Jurkat, Clone E6-1 (cell line): ENCODE data around the gene NEK2.
"Not testable (repeated sequence)": the region's sequence is repeated elsewhere in the genome, so short reads cannot be mapped to it uniquely, and the experiment has no call there.

Experiments used
- DNase-seq: peaks from one replicate; pipeline ENCODE4 v3.0.0-alpha.2; 2011; ENCODE audit warnings: low read depth, low spot score
- H3K4me3 ChIP-seq: 2 replicates; pipeline ENCODE4 v1.5.1; 2011; ENCODE audit warnings: mild to moderate bottlenecking, low read length, control low read depth, moderate library complexity

The NEK2 gene

DNA sequence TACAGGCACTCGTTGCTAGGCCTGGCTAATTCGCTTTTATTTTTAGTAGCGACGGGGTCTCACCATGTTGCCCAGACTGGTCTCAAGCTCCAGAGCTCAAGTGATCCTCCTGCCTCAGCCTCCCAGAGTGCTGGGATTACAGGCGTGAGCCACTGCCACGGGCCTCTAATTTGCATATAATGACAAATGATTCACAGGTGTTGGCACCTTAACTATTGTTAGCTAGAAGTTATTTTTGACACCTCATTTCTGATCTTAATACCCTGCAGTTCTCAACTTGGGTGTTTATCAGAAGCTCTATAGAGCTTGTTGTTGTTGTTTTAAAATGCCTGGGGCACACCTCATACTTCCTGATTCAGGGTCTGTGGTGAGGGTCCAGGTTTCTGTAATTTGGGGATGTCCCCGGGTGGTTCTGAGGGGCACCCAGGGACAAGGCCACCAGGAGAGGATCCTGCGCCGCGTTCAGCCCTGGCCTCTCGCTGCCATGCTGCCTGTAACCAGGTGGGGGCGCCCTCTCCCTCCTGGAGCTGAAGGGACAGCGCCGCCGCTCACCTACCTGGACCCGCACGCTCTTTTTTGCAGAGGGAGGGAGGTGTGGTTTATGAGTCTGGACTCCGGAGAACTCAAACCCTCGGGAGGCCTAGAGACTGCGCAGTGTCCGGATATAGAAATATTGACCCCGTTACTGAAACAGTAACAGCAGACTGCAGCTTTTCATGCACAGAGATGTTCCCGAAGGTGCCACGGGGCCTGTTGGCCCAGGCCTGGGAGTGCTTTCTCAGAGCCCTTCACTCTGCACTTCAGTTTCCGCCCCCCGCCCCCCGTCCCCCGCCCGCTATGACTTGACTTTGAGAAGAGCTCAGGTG lies 23.0 kb upstream of the NEK2 start:
- peak; percentile 31 for DNase-seq

DNA sequence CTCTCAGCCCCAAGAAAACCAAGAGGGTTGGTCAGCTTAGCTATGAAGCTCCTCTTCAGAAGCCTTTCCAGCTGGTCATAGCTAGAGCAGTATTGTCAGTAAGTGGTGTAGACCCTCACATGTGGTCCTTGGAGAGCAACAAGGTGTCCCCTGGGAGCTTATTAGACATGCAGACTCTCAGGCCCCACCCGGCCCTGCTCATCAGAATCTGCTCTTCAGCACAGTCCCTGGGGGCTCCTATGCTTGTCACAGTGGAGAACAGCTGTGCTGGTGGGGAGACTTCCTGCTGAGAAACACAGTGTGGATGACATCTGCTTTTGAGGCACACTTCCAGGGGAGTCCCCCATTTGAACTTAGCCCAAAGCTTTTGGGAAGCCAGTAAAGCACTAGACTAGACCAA lies 21.9 kb upstream of the NEK2 start:
- no peak for DNase-seq
- H3K4me3 ChIP-seq = no peak overlapping the region

More for the DNA sequence above, 23.0 kb upstream of the NEK2 start:
- 0 out of 2 replicates have a peak overlapping the region, but pooled peaks have one; percentile 21 for H3K4me3 ChIP-seq

DNA sequence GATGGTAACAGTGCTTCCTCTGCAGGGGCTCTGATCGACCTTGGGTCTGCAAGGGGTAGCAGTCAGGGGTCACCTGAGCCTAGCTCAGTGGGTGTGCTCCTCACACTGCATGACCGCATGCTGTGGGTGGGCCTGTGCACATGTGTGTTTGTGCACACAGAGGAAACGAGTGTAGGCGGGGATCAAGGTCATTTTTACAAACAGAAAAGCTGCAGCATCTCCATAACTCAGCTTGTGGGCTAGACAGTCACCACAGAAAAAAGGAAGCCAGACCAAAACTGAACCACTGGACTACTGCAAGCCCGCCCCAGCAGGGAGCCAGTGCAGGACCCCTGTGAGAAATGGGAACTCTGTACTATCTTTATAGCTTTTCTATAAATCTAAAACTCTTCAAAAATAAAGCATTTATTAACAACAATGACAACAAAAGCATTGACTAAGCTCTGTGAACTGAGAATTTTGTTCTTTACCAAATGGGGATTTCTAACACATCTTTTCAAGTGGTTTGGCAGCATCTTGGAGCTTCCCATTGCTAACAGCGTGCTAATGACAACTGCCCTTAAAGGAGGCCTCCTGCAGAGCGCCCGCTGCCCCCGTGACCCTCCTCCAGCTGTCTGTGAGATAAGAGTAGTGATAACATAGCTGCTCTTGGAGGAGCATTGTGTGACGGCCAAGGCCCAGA lies 19.9 kb upstream of the NEK2 start:
- H3K4me3 ChIP-seq = no peak overlapping the region
- no peak for DNase-seq

DNA sequence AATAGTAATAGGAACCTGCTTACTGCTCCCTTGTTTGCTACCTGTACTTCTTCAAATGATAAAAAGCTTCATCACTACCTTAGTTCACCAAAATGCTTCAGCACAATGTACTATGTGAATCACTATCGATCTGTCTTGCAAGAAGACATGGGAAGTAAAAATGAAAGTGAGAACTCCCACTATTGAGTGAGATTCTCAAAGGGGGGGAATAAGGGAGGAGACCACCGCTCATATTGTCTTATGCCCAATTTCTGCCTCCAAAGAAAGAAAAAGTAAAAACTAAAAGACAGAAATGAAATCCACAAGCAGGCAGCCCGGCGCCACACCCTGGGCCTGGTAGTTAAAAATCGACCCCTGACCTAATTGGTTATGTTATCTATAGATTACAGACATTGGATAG lies 18.5 kb upstream of the NEK2 start:
- H3K4me3 ChIP-seq, DNase-seq: not testable (repeated sequence)

DNA sequence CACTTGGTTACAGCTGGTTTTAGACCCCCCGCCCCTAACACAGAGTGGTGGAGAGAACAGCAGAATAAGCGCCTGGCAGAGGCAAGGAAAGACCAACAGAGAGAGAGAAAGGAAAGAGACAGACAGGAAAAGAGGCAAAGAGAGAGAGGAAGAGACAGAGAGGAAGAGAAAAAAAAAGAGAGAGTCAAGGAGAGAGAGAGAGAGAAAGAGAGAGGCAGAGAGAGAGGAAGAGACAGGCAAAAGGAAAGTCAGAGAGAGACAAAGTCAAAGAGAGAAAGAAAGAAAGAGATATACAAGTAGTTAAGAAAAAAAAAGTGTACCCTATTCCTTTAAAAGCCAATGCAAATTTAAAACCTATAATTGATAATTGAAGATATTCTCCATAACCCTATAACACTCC lies 13.0 kb upstream of the NEK2 start:
- no peak for DNase-seq
- no peak overlapping the region for H3K4me3 ChIP-seq

DNA sequence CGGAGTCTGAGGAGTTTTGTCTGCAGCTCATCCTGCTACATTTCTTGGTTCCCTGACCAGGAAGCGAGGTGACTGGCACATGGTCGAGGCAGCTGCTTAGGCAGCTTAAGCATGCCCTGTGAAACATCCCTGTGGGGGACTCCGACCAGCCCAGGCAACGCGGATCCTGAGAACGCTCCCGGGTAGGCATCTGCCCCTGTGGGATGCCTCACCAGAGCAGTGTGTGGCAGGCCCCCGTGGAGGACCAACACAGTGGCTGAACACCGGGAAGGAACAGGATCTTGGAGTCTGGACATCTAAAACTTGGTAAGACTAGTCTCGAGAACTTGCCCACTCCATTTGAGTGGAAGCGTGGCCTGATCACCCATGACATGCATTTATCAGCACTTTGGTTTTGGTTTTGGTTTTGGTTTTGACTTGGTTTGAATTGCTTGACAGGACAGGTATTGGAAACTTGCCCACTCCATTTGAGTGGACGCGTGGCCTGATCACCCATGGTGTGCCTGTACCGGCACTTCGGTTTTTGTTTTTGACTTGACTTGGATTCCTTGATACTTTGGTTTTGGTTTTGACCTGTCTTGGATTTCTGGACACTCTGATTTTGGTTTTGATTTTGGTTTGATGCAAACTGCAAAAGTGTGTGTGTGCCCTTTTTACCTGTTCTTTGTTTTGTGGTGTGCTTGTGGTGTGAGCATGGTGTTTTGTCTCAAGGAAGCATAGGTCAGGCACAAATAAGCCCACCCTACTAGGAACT lies 12.2 kb upstream of the NEK2 start:
- no peak overlapping the region for H3K4me3 ChIP-seq
- no peak for DNase-seq

DNA sequence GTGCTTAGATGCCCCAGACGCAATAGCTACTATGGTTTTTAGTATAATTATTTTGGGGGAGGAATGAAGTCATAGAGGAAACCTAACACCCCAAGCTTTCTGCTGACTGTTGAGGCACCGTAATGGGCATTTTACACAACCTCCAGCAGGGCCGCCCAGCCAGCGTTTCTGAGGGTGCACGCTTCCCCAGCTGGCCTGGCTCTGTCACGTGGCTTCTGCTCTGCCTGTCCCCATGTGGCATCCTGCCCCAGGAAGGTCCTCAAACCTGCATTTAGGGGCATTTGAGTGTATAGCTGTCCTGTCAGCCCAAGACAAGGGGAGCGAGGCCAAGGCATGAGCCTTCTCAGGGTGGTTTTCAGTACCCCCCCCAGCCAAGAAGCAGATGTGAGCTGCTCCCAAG lies 10.4 kb upstream of the NEK2 start:
- no peak overlapping the region for H3K4me3 ChIP-seq
- no peak for DNase-seq

DNA sequence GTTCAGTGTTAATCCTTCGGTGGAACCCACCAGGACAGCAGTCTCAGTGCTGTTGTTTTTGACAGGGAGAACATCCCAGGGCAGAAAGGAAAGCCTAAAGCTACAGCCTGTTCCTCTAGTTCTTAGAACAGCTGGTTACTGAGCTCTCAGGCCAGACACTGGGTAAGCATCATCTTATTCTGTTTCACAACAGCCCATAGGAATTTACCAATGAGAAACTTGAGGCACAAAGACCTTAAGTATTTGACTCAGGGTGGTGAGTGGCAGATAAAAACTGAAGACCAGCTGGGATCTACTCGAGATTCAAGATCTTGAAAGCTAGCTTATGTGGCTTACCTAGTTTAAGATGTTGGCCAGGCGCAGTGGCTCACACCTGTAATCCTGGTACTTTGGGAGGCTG lies 9.4 kb upstream of the NEK2 start:
- H3K4me3 ChIP-seq = no peak overlapping the region
- DNase-seq = no peak

DNA sequence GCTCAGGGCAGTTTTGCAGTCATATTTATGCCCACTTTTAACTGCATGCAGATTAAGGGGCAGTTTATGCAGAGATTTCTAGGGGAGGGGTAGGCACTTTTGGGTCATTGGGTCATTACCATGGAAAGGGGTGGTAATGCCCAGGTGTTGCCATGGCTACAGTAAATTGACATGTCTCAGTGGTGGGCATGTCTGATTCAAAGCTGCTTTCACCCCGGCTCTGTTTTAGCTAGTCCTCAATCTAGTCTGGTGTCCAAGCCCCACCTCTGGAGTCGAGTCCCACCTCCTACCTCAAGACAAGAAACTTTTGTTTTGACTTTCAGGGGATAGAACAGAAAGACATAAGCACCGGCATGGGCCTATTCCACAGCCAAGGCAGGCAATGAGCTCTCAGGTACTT lies 8.9 kb upstream of the NEK2 start:
- DNase-seq = no peak
- H3K4me3 ChIP-seq = no peak overlapping the region

DNA sequence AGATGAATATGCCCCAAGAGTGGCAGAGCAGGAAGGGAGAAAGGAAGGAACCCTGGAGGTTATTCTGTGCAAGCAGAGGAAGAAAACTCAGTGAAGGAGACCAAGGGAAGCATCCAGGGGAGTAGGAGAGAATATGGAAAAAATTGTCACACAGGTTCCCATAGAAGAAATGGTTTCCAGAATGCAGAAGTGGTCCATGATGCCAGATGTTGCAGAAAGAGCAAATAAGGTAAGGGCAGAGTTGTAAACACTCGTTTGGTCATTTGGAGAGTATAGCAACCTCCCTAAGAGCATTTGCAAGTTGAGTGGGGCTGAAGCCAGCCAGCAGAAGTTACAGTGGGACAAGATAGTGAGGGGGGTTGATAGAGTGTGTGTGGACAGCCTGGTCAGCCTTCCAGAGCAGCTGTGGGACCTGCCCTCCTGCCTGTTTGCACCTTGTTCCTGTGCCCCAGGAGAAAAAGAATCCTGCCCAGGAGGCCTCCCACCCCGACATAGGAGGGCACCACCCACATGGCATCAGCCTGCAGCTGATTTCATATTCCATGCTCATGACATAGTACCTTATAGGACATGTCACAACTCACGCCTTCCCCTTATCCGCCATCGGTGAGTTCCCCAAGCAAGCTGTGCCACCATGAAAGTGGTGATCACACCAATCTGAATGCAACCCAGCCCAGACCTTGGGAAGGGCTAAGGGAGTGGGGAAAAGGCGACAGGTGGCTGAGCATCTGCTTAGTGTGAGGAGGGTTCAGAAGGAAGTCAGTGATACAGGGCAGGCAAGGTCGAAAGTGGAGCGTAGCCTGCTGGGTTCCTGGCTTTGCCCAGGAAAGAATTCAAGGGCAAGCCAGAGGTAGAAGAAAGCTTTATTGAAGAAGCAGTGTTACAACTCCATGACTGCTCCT lies 8.2 kb upstream of the NEK2 start:
- H3K4me3 ChIP-seq = no peak overlapping the region
- no peak for DNase-seq

DNA sequence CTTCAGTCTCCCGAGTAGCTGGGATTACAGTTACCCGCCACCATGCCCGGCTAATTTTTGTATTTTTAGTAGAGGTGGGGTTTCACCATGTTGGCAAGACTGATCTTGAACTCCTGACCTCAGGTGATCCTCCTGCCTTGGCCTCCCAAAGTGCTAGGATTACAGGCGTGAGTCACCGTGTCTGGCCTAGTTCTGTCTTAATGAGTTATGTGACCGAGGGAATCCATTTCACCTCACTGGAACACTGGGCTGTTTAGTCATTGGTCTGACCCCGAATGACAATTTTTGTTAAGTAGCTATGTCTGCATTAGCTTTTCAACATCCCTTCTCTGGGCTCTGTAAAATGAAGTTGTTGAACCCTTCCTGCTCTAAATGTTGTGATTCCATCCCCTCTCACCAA lies 6.8 kb upstream of the NEK2 start:
- H3K4me3 ChIP-seq, DNase-seq: not testable (repeated sequence)

DNA sequence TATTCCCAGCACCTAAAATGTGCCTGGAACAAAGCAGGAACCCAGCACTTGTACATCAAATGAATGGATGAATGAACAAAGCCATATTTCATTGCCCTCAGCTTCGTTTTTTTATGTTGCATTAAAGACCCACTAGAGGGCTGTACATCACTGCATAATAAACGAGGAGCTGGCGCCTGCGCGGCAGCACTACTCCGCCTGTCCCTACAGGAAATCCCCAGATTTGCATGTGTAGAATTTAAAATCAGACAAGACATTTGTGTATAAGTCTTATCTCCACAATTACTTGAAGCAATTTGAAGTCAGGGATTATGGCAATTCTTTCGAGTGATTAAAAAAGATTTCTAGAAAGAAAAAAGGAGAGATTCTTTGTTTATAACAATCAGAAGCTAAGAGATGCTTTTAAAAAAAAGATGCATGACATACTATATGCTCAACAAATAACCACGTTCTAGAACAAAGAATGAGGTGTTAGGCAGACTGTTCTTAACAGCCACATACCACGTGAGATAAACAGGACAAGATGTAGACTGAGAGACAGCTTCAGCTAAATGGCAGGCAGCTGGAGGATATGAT lies 5.4 kb upstream of the NEK2 start:
- peak; percentile 94 for DNase-seq

DNA sequence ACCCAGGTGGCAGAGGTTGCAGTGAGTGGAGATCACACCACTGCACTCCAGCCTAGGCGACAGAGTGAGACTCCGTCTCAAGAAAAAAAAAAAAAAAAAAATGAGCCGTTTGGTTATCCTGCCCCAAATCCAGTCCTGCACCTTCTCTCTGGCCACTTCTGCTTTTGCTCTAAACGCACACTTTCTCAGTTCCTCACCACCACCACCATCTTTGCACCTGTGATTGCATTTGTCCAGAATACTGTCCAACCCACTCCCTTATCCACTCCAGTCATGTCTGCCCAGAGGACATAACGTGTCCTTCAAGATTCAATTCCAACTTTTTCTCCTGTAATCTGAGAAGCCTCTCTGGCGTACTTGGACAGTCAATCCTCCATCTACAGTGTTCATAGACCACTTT lies 2.2 kb upstream of the NEK2 start:
- no peak overlapping the region for H3K4me3 ChIP-seq
- no peak for DNase-seq

More for the DNA sequence above, 5.4 kb upstream of the NEK2 start:
- H3K4me3 ChIP-seq = no peak overlapping the region

DNA sequence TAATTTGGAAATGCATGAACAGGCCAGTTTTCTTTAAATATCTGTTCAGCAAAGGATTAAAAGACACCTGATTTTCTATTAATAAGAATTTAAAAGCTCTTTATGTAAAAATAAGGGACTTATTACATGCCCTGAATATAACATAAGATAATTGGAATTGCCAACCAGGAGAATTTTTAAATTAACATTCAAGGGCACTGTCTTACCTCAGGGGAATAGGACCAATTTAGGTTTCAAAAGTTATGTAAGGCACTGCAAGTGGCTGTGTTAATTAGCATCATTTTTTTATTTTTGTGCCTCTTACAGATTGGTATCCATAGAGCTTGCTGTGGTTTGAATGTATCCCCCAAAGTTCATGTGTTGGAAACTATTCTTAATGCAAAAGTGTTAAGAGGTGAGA lies 1.3 kb upstream of the NEK2 start:
- DNase-seq = no peak
- no peak overlapping the region for H3K4me3 ChIP-seq

DNA sequence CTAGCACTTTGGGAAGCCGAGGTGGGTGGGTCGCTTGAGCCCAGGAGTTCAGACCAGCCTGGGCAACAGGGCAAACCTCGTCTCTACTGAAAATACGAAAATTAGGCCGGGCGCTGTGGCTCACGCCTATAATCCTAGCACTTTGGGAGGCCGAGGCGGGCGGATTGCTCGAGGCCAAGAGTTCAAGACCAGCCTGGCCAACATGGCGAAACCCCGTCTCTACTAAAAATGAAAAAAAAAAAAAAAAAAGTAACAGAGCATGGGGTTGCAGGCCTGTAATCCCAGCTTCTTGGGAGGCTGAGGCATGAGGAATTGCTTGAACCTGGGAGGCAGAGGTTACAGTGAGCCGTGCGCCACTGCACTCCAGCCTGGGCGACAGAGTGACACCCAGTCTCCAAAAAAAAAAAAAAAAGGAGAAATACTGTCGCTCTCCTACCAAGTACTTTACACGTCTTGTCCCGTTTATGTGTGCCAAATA lies 724 bp upstream of the NEK2 start:
- DNase-seq = no peak
- H3K4me3 ChIP-seq = peak overlapping the region; percentile 95

DNA sequence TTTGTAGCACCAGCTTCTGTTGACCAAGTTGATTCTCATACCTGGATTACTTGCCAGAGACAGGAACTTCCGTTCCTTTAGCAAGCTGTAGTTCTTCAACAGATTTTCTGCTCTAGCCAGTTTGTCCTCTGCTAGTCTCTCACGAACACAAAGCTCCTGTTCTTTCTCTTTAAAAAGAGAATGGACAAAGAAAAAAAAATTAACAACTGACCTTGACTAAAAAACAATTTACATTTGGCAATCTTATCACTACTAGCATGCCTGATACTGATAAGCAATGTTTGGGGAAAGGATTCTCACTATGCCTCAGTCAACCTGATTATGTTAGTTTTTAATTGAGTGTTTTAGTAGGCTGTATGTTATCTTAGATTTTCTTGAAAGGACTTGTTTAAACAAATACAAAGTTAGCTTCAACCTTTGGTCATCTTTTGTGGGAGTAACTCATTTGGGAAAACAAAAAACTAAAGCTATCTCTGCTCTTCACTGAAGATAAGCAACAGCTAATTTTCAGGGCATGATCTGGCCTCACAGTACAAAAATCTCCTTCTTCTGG lies 8.3 kb downstream of the NEK2 start:
- no peak overlapping the region for H3K4me3 ChIP-seq
- DNase-seq = no peak

DNA sequence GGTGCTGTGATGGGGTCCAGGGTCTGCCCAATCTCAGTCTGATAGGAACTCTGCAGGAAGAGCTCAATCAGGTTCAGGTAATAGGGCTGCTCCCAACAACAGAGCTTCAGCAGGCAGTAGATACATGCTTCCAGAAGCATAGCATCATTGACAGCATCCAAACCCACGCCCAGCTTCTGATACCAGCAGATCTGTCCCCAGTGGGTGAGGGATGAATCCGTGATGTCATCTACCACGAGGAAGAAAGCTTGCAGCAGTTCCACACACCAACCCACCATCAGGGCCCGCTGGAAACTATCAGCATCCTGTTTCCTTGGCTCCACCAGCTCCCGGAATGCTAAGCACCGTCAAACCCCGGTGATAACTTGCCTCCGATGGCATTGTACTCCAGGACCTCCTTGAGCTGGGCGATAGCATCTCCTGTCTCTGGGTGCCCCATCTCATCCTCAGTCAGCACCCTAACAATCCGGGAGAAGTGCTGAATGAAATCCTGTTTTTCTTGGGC lies 14.7 kb downstream of the NEK2 start:
- no peak for DNase-seq
- no peak overlapping the region for H3K4me3 ChIP-seq

DNA sequence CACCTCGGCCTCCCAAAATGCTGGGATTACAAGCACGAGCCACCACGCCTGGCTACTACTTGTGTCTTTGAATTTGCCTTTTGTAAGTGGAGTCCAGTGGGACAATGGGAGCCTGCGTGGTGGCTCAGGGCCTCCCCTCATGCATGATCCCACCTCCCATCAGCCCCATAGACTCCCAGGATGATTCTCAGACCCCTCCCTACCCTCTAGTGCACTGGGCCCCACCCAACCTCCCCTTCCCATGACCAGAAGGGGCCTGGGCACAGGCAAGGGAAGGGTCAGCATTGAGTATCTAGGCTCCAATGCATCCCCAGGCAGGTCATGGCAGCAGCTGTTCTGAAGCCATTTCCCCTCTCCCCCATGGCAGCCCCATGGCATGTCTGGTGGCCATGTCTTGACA lies 18.7 kb downstream of the NEK2 start:
- H3K4me3 ChIP-seq = no peak overlapping the region
- DNase-seq = no peak
